Endothelial cell of umbilical vein (primary cell): Measurements from ENCODE around the gene HUNK. TPM values are rescaled to one million over a fixed set of nuclear protein-coding genes. Genes with fewer than 3 reads are reported as not detected.

Experiments used
- BruUV-seq: library from RNA; stranded (reverse); fragments of 400-500 nt; replicated peaks from 2 replicates; lab custom pipeline; 2021; lab: Mats Ljungman, UMichigan
- CTCF ChIA-PET: fragments of 300-600, 350-600 bp; sonication (Branson Sonifier 250); formaldehyde crosslinking; loops from one replicate; lab custom pipeline; 2021; ENCODE audit warnings: antibody characterized with exemption, inconsistent platforms; lab: Charles Lee
- POLR2A ChIA-PET: fragments of 300-600, 350-600 bp; sonication (Branson Sonifier 250); formaldehyde crosslinking; loops from one replicate; lab custom pipeline; 2021; ENCODE audit warnings: antibody characterized with exemption, inconsistent platforms; lab: Charles Lee
- DNase-seq: peaks from one replicate; pipeline ENCODE4 v3.0.0-alpha.2; 2011; ENCODE audit warnings: low read depth, low spot score
- FAIRE-seq: peaks from 2 replicates; lab custom pipeline; 2011; peaks lifted over from hg19 to GRCh38; lab: Jason Lieb, UNC
- H2AFZ ChIP-seq: 2 replicates; pipeline ENCODE4 v1.6.0; 2012; ENCODE audit warnings: low read depth, low read length, control low read depth, inconsistent platforms
- H3K27ac ChIP-seq: 2 replicates; pipeline ENCODE4 v1.5.1; 2011; ENCODE audit warnings: low read depth, mild to moderate bottlenecking, control low read depth, low read length, moderate library complexity; ENCODE audit not compliant: insufficient read depth
- H3K27me3 ChIP-seq, 2 experiments: 2 replicates each; pipeline versions ENCODE4 v1.6.0 to v1.6.1; 2011; ENCODE audit warnings: low read length in 2 of 2, mixed read lengths in 1 of 2; ENCODE audit not compliant: control insufficient read depth in 2 of 2, insufficient read depth in 2 of 2
- H3K36me3 ChIP-seq, 2 experiments: 2 replicates in 1 of 2; 3 replicates in 1 of 2; pipeline ENCODE4 v1.5.1; 2011; ENCODE audit warnings: low read length in 2 of 2, mild to moderate bottlenecking in 1 of 2, moderate library complexity in 1 of 2; ENCODE audit not compliant: control insufficient read depth in 2 of 2, insufficient read depth in 2 of 2; ENCODE audit errors: extremely low read depth in 1 of 2
- H3K4me1 ChIP-seq: 3 replicates; pipeline ENCODE4 v1.5.1; 2011; ENCODE audit warnings: mild to moderate bottlenecking, low read length; ENCODE audit not compliant: control insufficient read depth, insufficient read depth; ENCODE audit errors: extremely low read depth
- H3K4me2 ChIP-seq: 2 replicates; pipeline ENCODE4 v1.6.1; 2011; ENCODE audit warnings: low read length, control low read depth, mixed read lengths; ENCODE audit not compliant: insufficient read depth
- H3K4me3 ChIP-seq, 3 experiments: fragments of 200-600 bp in 1 of 3; sonication (generic), shearing (Covaris generic) in 1 of 3; replicated peaks in 1 of 3; 2 replicates each; pipeline ENCODE4 v1.5.1; 2011 to 2016; ENCODE audit warnings: control low read depth in 3 of 3, low read length in 3 of 3, mild to moderate bottlenecking in 2 of 3, inconsistent platforms in 1 of 3, low read depth in 1 of 3, moderate library complexity in 1 of 3; ENCODE audit not compliant: insufficient read depth in 1 of 3
- H3K79me2 ChIP-seq: 2 replicates; pipeline ENCODE4 v1.6.0; 2012; ENCODE audit warnings: low read length, inconsistent platforms; ENCODE audit not compliant: control insufficient read depth, insufficient read depth
- H3K9ac ChIP-seq: replicated peaks from 2 replicates; pipeline ENCODE3; 2011; ENCODE audit warnings: low read length, control low read depth; ENCODE audit not compliant: insufficient read depth; ENCODE audit errors: extremely low read depth
- H3K9me1 ChIP-seq: replicated peaks from 3 replicates; pipeline ENCODE4 v1.6.0; 2011; ENCODE audit warnings: mild to moderate bottlenecking, low read length; ENCODE audit not compliant: control insufficient read depth, insufficient read depth; ENCODE audit errors: extremely low read depth
- H3K9me3 ChIP-seq: replicated peaks from 2 replicates; pipeline ENCODE4 v1.5.1; 2012; ENCODE audit warnings: low read length, inconsistent platforms; ENCODE audit not compliant: control insufficient read depth, insufficient read depth
- H4K20me1 ChIP-seq: replicated peaks from 2 replicates; pipeline ENCODE3; 2011; ENCODE audit warnings: mild to moderate bottlenecking, low read length; ENCODE audit not compliant: control insufficient read depth, insufficient read depth; ENCODE audit errors: extremely low read depth
- EZH2 ChIP-seq: IDR thresholded peaks from 2 replicates; pipeline ENCODE4 v1.6.1; 2012; ENCODE audit warnings: borderline replicate concordance, low read depth, mild to moderate bottlenecking, moderate library complexity, low read length, inconsistent platforms; ENCODE audit not compliant: severe bottlenecking
- GATA2 ChIP-seq: IDR thresholded peaks from 2 replicates; pipeline ENCODE4 v1.7.0; 2011; ENCODE audit warnings: low read depth, mild to moderate bottlenecking, moderate library complexity, mixed read lengths, low read length; ENCODE audit not compliant: insufficient read length, insufficient read depth
- JUN ChIP-seq: IDR thresholded peaks from 2 replicates; pipeline ENCODE4 v1.6.1; 2011; ENCODE audit warnings: borderline replicate concordance, low read depth; ENCODE audit not compliant: insufficient read length, insufficient read depth
- MAX ChIP-seq: IDR thresholded peaks from 2 replicates; pipeline ENCODE4 v1.6.1; 2011; ENCODE audit not compliant: insufficient read depth, insufficient read length
- MYC ChIP-seq: IDR thresholded peaks from one replicate; pipeline ENCODE4 v1.6.1; 2011; ENCODE audit warnings: mild to moderate bottlenecking, low read depth, low read length
- POLR2A ChIP-seq: IDR thresholded peaks from 2 replicates; pipeline ENCODE4 v1.6.1; 2012; ENCODE audit warnings: low read depth, mild to moderate bottlenecking, control low read depth, low read length
- POLR2AphosphoS5 ChIP-seq: IDR thresholded peaks from 2 replicates; pipeline ENCODE4 v1.6.1; 2012; ENCODE audit warnings: low read depth, mild to moderate bottlenecking, control low read depth, low read length, moderate library complexity; ENCODE audit not compliant: insufficient read depth
- dilution Hi-C: fragments of 300-500 bp; cut with MboI; formaldehyde crosslinking; loops from one replicate; pipeline ENCODE4 v1.15.0; 2019; ENCODE audit warnings: low sequenced_read_pairs; ENCODE audit not compliant: extremely low pct_ligation_motif_present
- intact Hi-C: fragments of 100-400 bp; cut with micrococcal nuclease; formaldehyde crosslinking; loops from one replicate; pipeline ENCODE4 v1.10.0; 2022
- polyA plus RNA-seq, 4 experiments: library from polyadenylated mRNA; depleted of rRNA in 3 of 4; stranded (reverse) in 3 of 4; unstranded in 1 of 4; fragments of >200 nt; gene quantifications; 2 replicates each; pipeline versions ENCODE4 v1.2.1 to v1.2.3, GENCODE V29; 2011 to 2012; ENCODE audit warnings: missing spikeins in 1 of 4
- total RNA-seq: library from RNA; stranded (reverse); gene quantifications from 2 replicates; pipeline ENCODE4 v1.2.3, GENCODE V29; 2021
- TF ChIP-seq, protein P1 (sequence below), 2 donors: IDR thresholded peaks; 1 replicate in 1 of 2; 2 replicates in 1 of 2; pipeline ENCODE4 v1.5.1; 2011; ENCODE audit warnings: low read length in 2 of 2, mild to moderate bottlenecking in 2 of 2, moderate library complexity in 2 of 2, control low read depth in 1 of 2, inconsistent platforms in 1 of 2, low read depth in 1 of 2; ENCODE audit not compliant: insufficient read depth in 1 of 2; ENCODE audit errors: extremely low read depth in 1 of 2

The HUNK gene
- total and polyA plus RNA-seq, 2 donors (not counting 3 experiments of a cell fraction or from before 2014, with no cell fraction given) = not detected

DNA sequence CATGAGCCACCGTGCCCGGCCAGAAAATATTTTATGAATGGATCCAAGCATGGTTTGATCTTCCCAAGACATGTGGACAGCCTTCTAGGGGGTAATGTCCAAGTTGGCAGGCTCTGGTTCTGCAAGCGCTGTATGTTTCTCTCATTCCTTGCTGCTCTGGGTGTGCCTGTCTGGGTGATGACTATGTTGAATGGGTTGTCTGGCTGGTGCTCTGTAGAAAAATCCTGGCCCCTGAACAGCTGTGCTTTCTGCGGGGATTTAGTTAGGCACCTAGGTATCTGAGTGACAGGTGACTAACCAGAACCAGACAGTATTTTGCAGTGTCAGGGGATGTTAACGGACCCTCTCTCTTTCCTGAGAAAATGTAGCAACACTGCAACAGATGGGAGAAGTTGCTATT, 14.1 kb downstream of the HUNK start:
- Histone ChIP-seq H3K79me2 (no peaks in the 10 kb centered on the region), H3K9ac (no peak overlapping the region), H3K9me3 (no peaks in the 10 kb centered on the region), H3K27me3 (no peaks in the 10 kb centered on the region), H2AFZ (no peak overlapping the region), H4K20me1 (no peaks in the 10 kb centered on the region), H3K4me2 (no peak overlapping the region), H3K36me3 (no peaks in the 10 kb centered on the region), H3K4me3 (no peak overlapping the region), H3K27ac (no peak overlapping the region), H3K9me1 (no peaks in the 10 kb centered on the region), H3K4me1 (no peaks in the 10 kb centered on the region)
- dilution Hi-C loops (no loop called here), intact Hi-C loops (no loop called here)
- POLR2A ChIA-PET = no interaction called here
- DNase-seq (no peak), FAIRE-seq (no peak)
- no peak for TF ChIP-seq EZH2
- TF ChIP-seq POLR2AphosphoS5 = no peak
- no peak for TF ChIP-seq JUN
- TF ChIP-seq, protein P1, sequence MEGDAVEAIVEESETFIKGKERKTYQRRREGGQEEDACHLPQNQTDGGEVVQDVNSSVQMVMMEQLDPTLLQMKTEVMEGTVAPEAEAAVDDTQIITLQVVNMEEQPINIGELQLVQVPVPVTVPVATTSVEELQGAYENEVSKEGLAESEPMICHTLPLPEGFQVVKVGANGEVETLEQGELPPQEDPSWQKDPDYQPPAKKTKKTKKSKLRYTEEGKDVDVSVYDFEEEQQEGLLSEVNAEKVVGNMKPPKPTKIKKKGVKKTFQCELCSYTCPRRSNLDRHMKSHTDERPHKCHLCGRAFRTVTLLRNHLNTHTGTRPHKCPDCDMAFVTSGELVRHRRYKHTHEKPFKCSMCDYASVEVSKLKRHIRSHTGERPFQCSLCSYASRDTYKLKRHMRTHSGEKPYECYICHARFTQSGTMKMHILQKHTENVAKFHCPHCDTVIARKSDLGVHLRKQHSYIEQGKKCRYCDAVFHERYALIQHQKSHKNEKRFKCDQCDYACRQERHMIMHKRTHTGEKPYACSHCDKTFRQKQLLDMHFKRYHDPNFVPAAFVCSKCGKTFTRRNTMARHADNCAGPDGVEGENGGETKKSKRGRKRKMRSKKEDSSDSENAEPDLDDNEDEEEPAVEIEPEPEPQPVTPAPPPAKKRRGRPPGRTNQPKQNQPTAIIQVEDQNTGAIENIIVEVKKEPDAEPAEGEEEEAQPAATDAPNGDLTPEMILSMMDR (IDR thresholded peaks at IDR 0.05; ENCODE audit: extremely low read depth in 1 of 2, insufficient read depth in 1 of 2, low read depth in 1 of 2, low read length in 2 of 2) = no peak
- TF ChIP-seq GATA2 = no peak
- no peak for TF ChIP-seq MAX
- TF ChIP-seq POLR2A = no peak
- no peak for TF ChIP-seq MYC
- BruUV-seq = no TSS peak
- CTCF ChIA-PET = no interaction called here
